CD4-positive, alpha-beta T cell treated with Interleukin-6 for 4 hours (primary cell): Measurements from ENCODE around the gene SLC36A1.

Source experiments
- DNase-seq: peaks from one replicate; pipeline ENCODE4 v3.0.0-alpha.2; 2020; ENCODE audit warnings: mixed read lengths

Gene SLC36A1

DNA sequence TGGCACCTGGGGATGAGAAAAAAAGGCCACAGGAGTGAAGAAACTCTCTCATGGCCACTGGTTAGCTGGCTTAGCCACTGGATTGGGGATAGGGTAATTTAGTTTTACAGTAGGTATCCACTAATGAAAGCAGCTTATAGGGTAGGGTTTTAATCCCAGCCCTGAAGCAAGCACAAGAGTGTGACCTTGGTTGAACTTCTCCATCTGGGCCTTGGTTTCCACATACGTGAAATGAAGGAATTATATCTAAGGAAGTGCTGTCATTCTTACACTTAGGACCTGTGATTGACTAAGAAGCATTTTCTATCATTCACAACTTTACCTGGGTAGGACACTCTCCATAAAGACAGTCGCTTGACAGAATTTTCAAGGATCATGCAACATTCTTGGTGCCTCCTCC, 94.2 kb downstream of the SLC36A1 start:
- DNase-seq = no peak
